HG02852 (cell line): Measurements from ENCODE around the gene MAGI1.

Experiments used
- ATAC-seq: cut with Tn5 transposase; IDR thresholded peaks from one replicate; pipeline ENCODE4 v1.9.1; 2021; ENCODE audit warnings: mild to moderate bottlenecking, moderate library complexity; ENCODE audit not compliant: unreplicated experiment

Gene MAGI1

GRCh38 chr3:65854606-65855304 is 184.0 kb downstream of the MAGI1 start:
- no peak for ATAC-seq

GRCh38 chr3:65851827-65852226 is 186.9 kb downstream of the MAGI1 start:
- ATAC-seq: no peak

DNA sequence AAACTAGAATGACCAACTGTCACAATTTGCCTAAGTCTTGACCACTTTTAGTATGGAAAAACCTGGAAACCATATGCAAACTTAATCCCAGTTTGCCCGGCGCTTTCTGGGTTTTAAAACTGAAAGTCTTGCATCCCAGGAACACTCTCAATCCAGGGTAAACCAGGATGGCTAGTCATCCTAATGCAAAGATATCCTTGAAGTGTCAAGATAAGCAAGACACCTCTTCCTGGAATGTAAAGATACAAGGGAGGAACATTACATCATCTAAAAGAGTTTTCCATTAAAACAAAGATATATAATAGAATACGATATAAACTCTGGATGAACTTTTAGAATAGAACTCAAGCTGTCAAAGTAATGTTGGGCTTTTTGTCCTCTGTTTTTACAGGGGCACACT is 188.5 kb downstream of the MAGI1 start:
- ATAC-seq: no peak

DNA sequence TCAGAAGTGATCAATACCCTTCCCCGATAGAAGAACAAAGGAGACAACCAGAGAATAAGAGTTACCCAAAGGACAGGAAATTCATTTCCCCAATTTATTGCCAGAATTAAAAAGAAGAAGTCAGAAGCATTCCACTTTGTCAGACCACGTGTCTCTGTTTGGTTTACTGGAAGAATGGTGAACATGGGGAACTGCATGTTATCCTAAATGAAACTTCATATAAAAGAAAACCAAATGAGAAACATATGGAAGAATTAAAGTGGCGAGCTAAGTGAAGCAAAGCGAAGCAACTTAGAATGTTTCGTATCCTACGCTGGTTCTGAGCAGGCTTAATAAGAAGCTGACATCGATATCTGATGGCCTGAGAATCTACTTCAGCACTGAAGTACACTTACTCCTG is 190.7 kb downstream of the MAGI1 start:
- no peak for ATAC-seq

DNA sequence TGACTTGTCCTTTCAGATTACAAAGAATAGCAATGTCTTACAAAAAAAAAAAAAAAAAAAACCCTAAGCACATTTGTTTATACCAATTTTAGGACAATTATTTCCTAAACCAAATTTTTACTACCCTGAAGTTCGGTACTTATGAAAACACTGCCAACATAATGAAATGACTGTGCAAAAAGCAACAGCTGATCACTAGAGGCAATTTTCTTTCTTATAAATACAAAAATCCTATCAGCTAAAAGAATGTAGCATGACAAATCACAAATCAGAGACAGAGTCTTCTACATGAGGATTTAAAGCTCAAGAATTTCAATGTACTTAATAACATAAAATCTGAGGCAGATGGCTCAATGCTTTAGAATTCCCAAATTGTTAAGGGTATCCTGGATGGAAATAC is 191.8 kb downstream of the MAGI1 start:
- ATAC-seq: no peak

GRCh38 chr3:65844370-65844769 is 194.3 kb downstream of the MAGI1 start:
- no peak for ATAC-seq

GRCh38 chr3:65843732-65844131 is 195.0 kb downstream of the MAGI1 start:
- no peak for ATAC-seq

DNA sequence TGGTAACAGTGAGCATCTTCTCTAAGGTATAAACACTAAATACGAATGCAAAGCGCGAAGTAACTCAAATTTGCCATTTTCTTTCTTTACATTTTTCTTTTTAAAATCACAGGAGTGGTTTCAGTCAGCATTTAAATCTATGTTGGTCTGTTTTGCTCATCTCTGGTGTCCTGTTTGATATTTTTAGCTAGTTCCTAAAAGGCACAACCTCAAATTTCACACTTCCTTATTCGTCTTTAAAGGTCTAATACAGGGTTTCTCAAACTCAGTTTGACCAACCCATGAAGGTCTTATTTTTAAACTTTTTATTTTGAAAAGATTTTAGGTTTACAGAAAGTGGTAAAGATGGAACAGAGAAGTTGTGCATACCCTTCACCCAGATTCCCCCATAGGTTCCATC is 201.1 kb downstream of the MAGI1 start:
- peak; percentile 74 for ATAC-seq

DNA sequence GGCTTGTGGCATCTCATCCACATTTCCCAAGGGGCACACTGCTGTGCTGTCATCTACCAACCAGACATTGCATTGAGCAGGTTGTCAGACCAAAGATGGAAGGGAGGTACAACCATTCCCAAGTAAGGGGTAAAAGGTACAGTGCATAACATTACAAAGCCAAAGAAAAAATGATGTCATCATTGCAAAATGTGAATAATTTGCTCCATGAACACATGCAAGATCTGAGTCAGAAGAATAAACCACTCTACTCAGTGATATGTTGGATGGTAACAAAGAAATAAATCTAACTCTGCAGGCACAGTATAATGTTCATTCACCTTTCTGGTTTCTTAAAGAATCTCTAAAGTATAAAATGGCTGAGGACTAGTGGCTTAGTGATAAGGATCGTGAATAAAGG is 202.7 kb downstream of the MAGI1 start:
- no peak for ATAC-seq

GRCh38 chr3:65833761-65834505 is 204.8 kb downstream of the MAGI1 start:
- no peak for ATAC-seq

DNA sequence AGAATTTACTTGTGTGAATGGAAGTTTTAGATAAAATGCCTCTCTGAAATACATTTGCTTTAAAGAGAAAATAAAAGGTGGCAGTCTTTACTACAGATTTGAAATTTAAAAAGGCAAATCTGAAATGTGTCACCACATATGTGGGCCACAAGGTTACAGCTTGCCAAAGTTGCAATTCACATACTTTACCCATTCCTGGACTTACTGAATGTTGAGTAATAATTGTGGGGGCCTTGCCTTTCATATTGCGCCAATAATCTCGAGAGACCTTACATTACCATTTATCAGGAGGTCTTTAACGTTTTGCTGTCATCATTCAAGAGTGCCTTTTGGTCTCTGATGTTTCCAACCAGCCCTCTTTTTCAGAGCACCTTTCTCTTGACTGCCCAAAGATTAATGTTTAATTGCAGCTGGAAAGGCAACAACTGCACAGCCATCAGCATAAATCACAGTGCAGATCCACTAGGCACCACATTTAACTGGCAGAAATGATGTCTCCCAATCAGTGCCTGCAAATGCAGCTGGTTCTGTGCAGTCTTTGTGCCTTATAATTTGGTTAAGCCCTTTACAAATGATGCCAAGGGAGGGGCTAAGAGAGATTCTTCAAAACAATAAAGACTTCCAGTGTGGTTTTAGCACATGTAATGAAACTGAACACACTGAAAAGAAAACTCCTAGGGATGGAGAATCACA is 206.8 kb downstream of the MAGI1 start:
- no peak for ATAC-seq

- no peak for ATAC-seq
Observed at GRCh38 chr3:65830948-65831732, 207.6 kb downstream of the MAGI1 start.

GRCh38 chr3:65829228-65829627 is 209.5 kb downstream of the MAGI1 start:
- ATAC-seq: no peak

GRCh38 chr3:65828706-65829105 is 210.0 kb downstream of the MAGI1 start:
- no peak for ATAC-seq

DNA sequence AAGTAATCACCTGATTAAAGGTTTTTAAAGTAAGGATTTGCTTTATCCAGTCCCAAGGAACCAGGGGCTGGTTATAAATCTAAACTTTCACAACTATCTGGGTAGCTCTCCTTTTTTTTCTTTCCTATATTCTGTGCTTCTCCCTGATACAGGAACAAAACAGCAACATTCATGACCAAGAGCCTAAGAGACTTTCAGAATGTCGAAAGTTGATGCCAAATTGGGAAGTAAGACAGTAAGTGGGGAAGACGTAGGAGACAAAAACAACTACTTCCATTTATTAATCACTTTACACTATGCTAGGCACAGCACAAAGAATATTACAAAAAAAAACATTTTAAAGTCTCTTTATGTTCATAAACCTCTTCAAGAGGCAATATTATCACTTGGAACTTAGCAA is 211.6 kb downstream of the MAGI1 start:
- no peak for ATAC-seq

GRCh38 chr3:65824166-65824565 is 214.6 kb downstream of the MAGI1 start:
- ATAC-seq: no peak

GRCh38 chr3:65820600-65820999 is 218.1 kb downstream of the MAGI1 start:
- ATAC-seq: no peak

- ATAC-seq: no peak
Observed at GRCh38 chr3:65819896-65820295, 218.8 kb downstream of the MAGI1 start.

DNA sequence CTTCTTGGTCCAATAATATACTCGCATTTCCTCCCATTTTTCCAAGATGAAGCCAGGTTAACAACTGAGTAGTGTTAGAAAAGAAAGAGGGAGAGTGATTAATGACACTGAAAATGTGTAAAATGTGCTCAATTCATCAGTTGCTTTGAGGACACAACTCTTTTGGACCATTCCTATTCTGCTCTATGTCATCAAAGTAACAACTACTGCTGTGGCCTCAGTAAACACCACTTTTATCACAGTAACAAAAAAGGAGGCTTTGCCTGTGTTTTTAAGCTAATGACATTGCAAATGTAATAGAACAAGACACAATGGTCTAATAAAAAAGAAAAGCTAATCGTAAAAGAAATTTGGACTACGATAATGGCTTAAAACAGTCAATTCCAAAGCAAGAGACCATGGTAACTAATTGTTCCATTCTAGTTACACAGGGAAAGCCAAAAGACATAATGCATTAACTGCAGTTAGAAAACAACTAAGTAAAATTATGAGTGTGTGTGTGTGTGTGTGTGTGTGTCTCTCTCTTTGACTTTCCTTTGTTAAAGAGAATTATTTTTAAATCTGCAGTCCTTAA is 221.1 kb downstream of the MAGI1 start:
- no peak for ATAC-seq

- ATAC-seq: no peak
Observed at GRCh38 chr3:65816208-65816607, 222.5 kb downstream of the MAGI1 start.
